HG03060 (cell line): ENCODE measurements around the gene MYL5.
"Not testable (repeated sequence)": the region's sequence is repeated elsewhere in the genome, so short reads cannot be mapped to it uniquely, and the experiment has no call there.

Experiments used
- ATAC-seq: cut with Tn5 transposase; IDR thresholded peaks from one replicate; pipeline ENCODE4 v1.9.1; 2021; ENCODE audit warnings: low read depth, moderate number of reproducible peaks; ENCODE audit not compliant: unreplicated experiment

MYL5 gene

GRCh38 chr4:704198-704891, 30.0 kb downstream of the MYL5 start:
- ATAC-seq = no peak

GRCh38 chr4:704971-705277, 30.6 kb downstream of the MYL5 start:
- no peak for ATAC-seq

GRCh38 chr4:705278-706082, 31.1 kb downstream of the MYL5 start, which contains the start of gene PCGF3:
TSS of gene PCGF3 (plus strand) at chr4:705832. CDS start at chr4:733681, 27,849 bp downstream.
- peak; percentile 67 for ATAC-seq

- not testable (repeated sequence) for ATAC-seq
Measured at GRCh38 chr4:706083-706633, 31.8 kb downstream of the MYL5 start.

- no peak for ATAC-seq
Measured at GRCh38 chr4:706834-707598, 32.7 kb downstream of the MYL5 start.

GRCh38 chr4:707929-708630, 33.7 kb downstream of the MYL5 start:
- ATAC-seq = no peak

- ATAC-seq = no peak
Measured at GRCh38 chr4:708631-708933, 34.2 kb downstream of the MYL5 start.

GRCh38 chr4:709348-709747, 35.0 kb downstream of the MYL5 start:
- no peak for ATAC-seq

- no peak for ATAC-seq
Measured at GRCh38 chr4:710116-710515, 35.8 kb downstream of the MYL5 start.

- ATAC-seq = no peak
Measured at GRCh38 chr4:710916-711315, 36.6 kb downstream of the MYL5 start.

GRCh38 chr4:712093-712492, 37.8 kb downstream of the MYL5 start:
- no peak for ATAC-seq

GRCh38 chr4:712916-713632, 38.7 kb downstream of the MYL5 start:
- no peak for ATAC-seq

GRCh38 chr4:714087-714486, 39.7 kb downstream of the MYL5 start:
- ATAC-seq = no peak

GRCh38 chr4:717601-718320, 43.4 kb downstream of the MYL5 start:
- no peak for ATAC-seq

GRCh38 chr4:718460-718859, 44.1 kb downstream of the MYL5 start:
- ATAC-seq = no peak

GRCh38 chr4:720111-720860, 45.9 kb downstream of the MYL5 start:
- ATAC-seq = no peak

GRCh38 chr4:721261-722168, 47.2 kb downstream of the MYL5 start:
- ATAC-seq = no peak
